Trophoblast cell (in vitro differentiated cells and primary cell): Measurements from ENCODE around the gene PBRM1.

Source experiments
- DNase-seq, 2 donors: peaks; one replicate each; pipeline ENCODE4 v3.0.0-alpha.2; 2016
- H2AFZ ChIP-seq: 2 replicates; pipeline ENCODE4 v1.6.1; 2013; ENCODE audit warnings: low read length, moderate library complexity, mild to moderate bottlenecking; ENCODE audit not compliant: insufficient read depth, poor library complexity
- H2AK5ac ChIP-seq: 2 replicates; pipeline ENCODE4 v1.6.1; 2013; ENCODE audit warnings: mild to moderate bottlenecking, low read length
- H2BK120ac ChIP-seq: 2 replicates; pipeline ENCODE4 v1.6.1; 2013; ENCODE audit warnings: low read length, mild to moderate bottlenecking, moderate library complexity; ENCODE audit not compliant: insufficient read depth, poor library complexity
- H2BK12ac ChIP-seq: 2 replicates; pipeline ENCODE4 v1.6.1; 2013; ENCODE audit warnings: mild to moderate bottlenecking, low read length, moderate library complexity
- H2BK5ac ChIP-seq: 2 replicates; pipeline ENCODE4 v1.6.1; 2013; ENCODE audit warnings: low read length, low read depth, moderate library complexity, mild to moderate bottlenecking; ENCODE audit not compliant: poor library complexity
- H3K14ac ChIP-seq: 2 replicates; pipeline ENCODE4 v1.6.1; 2013; ENCODE audit warnings: mild to moderate bottlenecking, low read length
- H3K18ac ChIP-seq: 2 replicates; pipeline ENCODE4 v1.6.1; 2013; ENCODE audit warnings: mild to moderate bottlenecking, low read length
- H3K23ac ChIP-seq: 2 replicates; pipeline ENCODE4 v1.6.1; 2013; ENCODE audit warnings: low read length
- H3K27ac ChIP-seq: 2 replicates; pipeline ENCODE4 v1.5.1; 2013; ENCODE audit warnings: low read depth, mild to moderate bottlenecking, inconsistent platforms, low read length, moderate library complexity
- H3K27me3 ChIP-seq: 2 replicates; pipeline ENCODE4 v1.6.1; 2013; ENCODE audit warnings: inconsistent platforms, mild to moderate bottlenecking, low read length, moderate library complexity; ENCODE audit not compliant: insufficient read depth
- H3K36me3 ChIP-seq, 2 experiments: 1 replicate in 1 of 2; 2 replicates in 1 of 2; pipeline ENCODE4 v1.6.1; 2013; ENCODE audit warnings: low read length in 2 of 2, mild to moderate bottlenecking in 2 of 2, moderate library complexity in 1 of 2; ENCODE audit not compliant: insufficient read depth in 2 of 2, control insufficient read depth in 1 of 2
- H3K4ac ChIP-seq: 2 replicates; pipeline ENCODE4 v1.6.1; 2013; ENCODE audit warnings: low read depth, mild to moderate bottlenecking, low read length, moderate library complexity
- H3K4me1 ChIP-seq, 2 experiments: 1 replicate in 1 of 2; 2 replicates in 1 of 2; pipeline ENCODE4 v1.6.1; 2013; ENCODE audit warnings: low read length in 2 of 2, mild to moderate bottlenecking in 2 of 2, moderate library complexity in 1 of 2; ENCODE audit not compliant: insufficient read depth in 2 of 2, control insufficient read depth in 1 of 2
- H3K4me2 ChIP-seq: 2 replicates; pipeline ENCODE4 v1.6.1; 2013; ENCODE audit warnings: inconsistent platforms, mild to moderate bottlenecking, low read length, moderate library complexity
- H3K4me3 ChIP-seq: 2 replicates; pipeline ENCODE4 v1.5.1; 2013; ENCODE audit warnings: mild to moderate bottlenecking, low read depth, low read length, inconsistent platforms
- H3K79me1 ChIP-seq: one replicate; pipeline ENCODE4 v1.6.1; 2013; ENCODE audit warnings: low read length
- H3K79me2 ChIP-seq: 2 replicates; pipeline ENCODE4 v1.6.1; 2013; ENCODE audit warnings: low read length, mild to moderate bottlenecking; ENCODE audit not compliant: control insufficient read depth, insufficient read depth, poor library complexity
- H3K9ac ChIP-seq: 2 replicates; pipeline ENCODE4 v1.6.1; 2013; ENCODE audit warnings: mild to moderate bottlenecking, low read length
- H3K9me3 ChIP-seq: 2 replicates; pipeline ENCODE4 v1.6.1; 2013; ENCODE audit warnings: low read depth, mild to moderate bottlenecking, control low read depth, inconsistent platforms, low read length; ENCODE audit not compliant: insufficient read depth
- H4K12ac ChIP-seq: 2 replicates; pipeline ENCODE4 v1.6.1; 2013; ENCODE audit warnings: low read depth, mild to moderate bottlenecking, low read length, moderate library complexity
- H4K8ac ChIP-seq: 2 replicates; pipeline ENCODE4 v1.6.1; 2013; ENCODE audit warnings: low read depth, mild to moderate bottlenecking, low read length, moderate library complexity
- H4K91ac ChIP-seq: one replicate; pipeline ENCODE4 v1.6.1; 2013; ENCODE audit warnings: low read depth, mild to moderate bottlenecking, low read length, moderate library complexity
- WGBS: extraction: QIAGEN DNeasy Blood & Tissue Kit; methylation state at CpG from one replicate; pipeline ENCODE4 v1.1.7; 2013; ENCODE audit warnings: missing lambda C conversion rate; ENCODE audit not compliant: insufficient read length, insufficient coverage; ENCODE audit errors: extremely low coverage; 5-methylcytosine and 5-hydroxymethylcytosine counted together

PBRM1 gene

DNA sequence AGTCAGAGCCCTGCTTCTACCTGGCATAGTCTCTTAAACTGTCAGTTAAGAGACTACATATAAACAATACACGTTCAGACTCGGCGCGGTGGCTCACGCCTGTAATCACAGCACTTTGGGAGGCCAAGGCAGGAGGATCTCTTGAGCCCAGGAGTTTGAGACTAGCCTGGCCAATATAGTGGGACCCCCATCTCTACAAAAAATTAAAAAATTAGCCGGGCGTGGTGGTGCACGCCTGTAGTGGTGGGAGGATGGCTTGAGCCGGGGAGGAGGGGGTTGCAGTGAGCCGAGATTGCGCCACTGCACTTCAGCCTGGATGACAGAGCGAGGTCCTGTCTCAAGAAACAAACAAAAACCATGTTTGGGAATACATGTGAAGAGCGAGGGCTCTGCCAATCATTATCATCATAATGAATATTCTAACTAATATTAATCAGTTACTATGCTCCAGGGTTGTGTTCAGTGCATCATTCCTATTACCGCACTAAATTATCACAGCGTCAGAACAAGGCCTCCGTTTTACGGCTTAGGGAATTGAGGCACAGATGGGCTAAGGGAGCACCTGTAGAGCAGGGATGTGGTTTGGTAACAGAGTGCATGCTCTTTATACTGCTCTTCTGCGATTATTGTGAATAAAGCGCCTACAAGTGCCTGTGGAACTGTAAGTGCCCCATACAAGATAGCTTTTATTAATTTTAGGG lies 150.2 kb downstream of the PBRM1 start:
- Histone ChIP-seq H2BK12ac (no peak overlapping the region), H3K9ac (no peak overlapping the region), H3K36me3 (peaks cover 6 to 12% of the 10 kb centered on the region in 2 experiments), H3K79me1 (peaks cover 26% of the 10 kb centered on the region), H3K4ac (no peak overlapping the region), H3K79me2 (peaks cover 39% of the 10 kb centered on the region), H3K9me3 (peaks cover 2% of the 10 kb centered on the region), H3K23ac (no peak overlapping the region), H3K18ac (no peak overlapping the region), H3K27ac (no peak overlapping the region), H4K8ac (no peak overlapping the region), H2AFZ (no peak overlapping the region), H3K4me3 (no peak overlapping the region), H3K4me2 (no peak overlapping the region), H4K91ac (no peak overlapping the region), H4K12ac (no peak overlapping the region), H2BK120ac (no peak overlapping the region), H3K27me3 (no peaks in the 10 kb centered on the region), H3K14ac (no peak overlapping the region), H2BK5ac (no peak overlapping the region), H3K4me1 (peaks cover 41 to 43% of the 10 kb centered on the region in 2 experiments), H2AK5ac (no peak overlapping the region)
- WGBS: no CpG with 5 or more reads among the region's 19 CpGs
- DNase-seq: no peak

- Histone ChIP-seq H2BK12ac (peak overlapping the region; percentile 12), H4K8ac (peak overlapping the region; percentile 92), H3K27ac (peak overlapping the region; percentile 10), H3K4me2 (peak overlapping the region; percentile 52), H3K9ac (peak overlapping the region; percentile 25), H4K12ac (peak overlapping the region; percentile 81), H2AK5ac (peak overlapping the region; percentile 47), H2BK5ac (peak overlapping the region; percentile 14), H3K79me2 (peaks cover 39% of the 10 kb centered on the region), H3K9me3 (peaks cover 2% of the 10 kb centered on the region), H3K18ac (peak overlapping the region; percentile 21), H3K23ac (no peak overlapping the region), H2BK120ac (peak overlapping the region; percentile 12), H3K36me3 (peaks cover 11 to 12% of the 10 kb centered on the region in 2 experiments), H3K4ac (peak overlapping the region; percentile 82), H3K79me1 (peaks cover 26% of the 10 kb centered on the region), H3K4me3 (peak overlapping the region; percentile 46), H3K4me1 (peaks cover 45 to 50% of the 10 kb centered on the region in 2 experiments), H3K27me3 (no peaks in the 10 kb centered on the region), H4K91ac (peak overlapping the region; percentile 64), H3K14ac (peak overlapping the region; percentile 26), H2AFZ (peak overlapping the region; percentile 70)
- DNase-seq: peak; percentile 22 to 63
- no CpG with 5 or more reads among the region's 57 CpGs for WGBS
Measured at GRCh38 chr3:52534281-52535183, 151.2 kb downstream of the PBRM1 start.

DNA sequence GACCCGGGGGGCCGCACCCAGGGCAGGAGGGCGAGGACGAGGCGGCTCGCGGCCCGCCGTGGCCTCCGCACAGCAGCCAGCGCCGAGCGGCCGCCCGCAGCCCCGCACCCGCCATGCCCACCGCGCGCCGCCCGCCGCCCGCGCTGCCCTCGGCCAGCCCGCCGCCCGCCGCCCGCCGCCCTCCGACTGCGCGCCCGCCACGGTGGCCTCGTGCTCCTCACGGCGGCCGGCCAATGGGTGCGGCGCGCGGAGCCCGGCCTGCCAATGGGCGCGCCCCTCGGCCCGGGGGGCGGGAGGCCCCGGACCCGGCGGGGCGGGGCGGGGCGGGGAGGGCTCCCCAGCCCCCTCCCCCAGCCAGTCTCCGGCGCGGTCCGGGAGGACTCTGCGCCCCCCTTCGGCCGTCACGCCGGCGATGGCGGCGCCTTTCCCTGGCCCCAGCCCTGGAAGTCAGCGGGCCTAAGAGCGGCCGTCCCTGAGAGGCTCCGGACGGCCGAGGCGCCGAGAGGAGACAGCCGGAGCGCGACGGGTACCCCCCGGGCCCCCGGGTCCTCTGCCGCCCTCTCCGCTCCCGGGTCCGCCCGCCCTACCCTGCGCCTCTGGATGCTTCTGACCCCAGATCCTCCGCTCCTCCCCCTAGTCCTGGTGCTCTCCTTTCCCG lies 152.0 kb downstream of the PBRM1 start, which contains the start of gene NT5DC2:
NT5DC2 (minus strand) TSS at position 235 of the 658 bp plus-strand sequence; CDS start at position 115, 120 bp downstream.
- Histone ChIP-seq H2AFZ (peak within 1 kb of the TSS; percentile 77), H3K27me3 (no peaks in the 10 kb centered on the region)

More for the DNA sequence above, 152.0 kb downstream of the PBRM1 start, which contains the start of gene NT5DC2:
- Histone ChIP-seq H3K9me3 (peaks cover 2% of the 10 kb centered on the region), H3K4me3 (peak within 1 kb of the TSS; percentile 83), H3K18ac (peak within 1 kb of the TSS; percentile 96), H3K4me1 (peaks cover 42 to 48% of the 10 kb centered on the region in 2 experiments), H3K14ac (peak within 1 kb of the TSS; percentile 89), H3K79me2 (peaks cover 39% of the 10 kb centered on the region), H3K36me3 (peaks cover 11 to 13% of the 10 kb centered on the region in 2 experiments), H2BK120ac (peak within 1 kb of the TSS; percentile 65), H3K4me2 (peak within 1 kb of the TSS; percentile 82), H2AK5ac (peak within 1 kb of the TSS; percentile 71), H3K23ac (no peak within 1 kb of the TSS), H3K9ac (peak within 1 kb of the TSS; percentile 64), H2BK12ac (peak within 1 kb of the TSS; percentile 25), H2BK5ac (peak within 1 kb of the TSS; percentile 59), H3K79me1 (peaks cover 26% of the 10 kb centered on the region), H4K8ac (peak within 1 kb of the TSS; percentile 92), H4K91ac (peak within 1 kb of the TSS; percentile 93), H3K4ac (peak within 1 kb of the TSS; percentile 82), H3K27ac (peak within 1 kb of the TSS; percentile 12), H4K12ac (peak within 1 kb of the TSS; percentile 81)
- peak; percentile 32 to 69 for DNase-seq
- WGBS: no CpG with 5 or more reads among the region's 91 CpGs
